K562 (cell line): Measurements from ENCODE around the gene GPD2. TPM values are rescaled to one million over a fixed set of nuclear protein-coding genes. Genes with fewer than 3 reads are reported as not detected.

ENCODE experiments used
- FOXA3 ChIP-seq, 2 experiments: fragments of 450-650 bp in 1 of 2; sonication (generic) in 1 of 2; formaldehyde crosslinking; IDR thresholded peaks in 1 of 2; conservative IDR thresholded peaks in 1 of 2; 2 replicates each; pipeline versions ENCODE4 v1.4.0 to v1.8.0; 2020 to 2022; ENCODE audit warnings: mild to moderate bottlenecking in 2 of 2, missing genetic modification reagents in 1 of 2
- GABPA ChIP-seq: fragments of 200-800 bp; sonication (Bioruptor generic); conservative IDR thresholded peaks from 2 replicates; pipeline ENCODE4 v1.6.1; 2016; ENCODE audit warnings: low read depth, missing genetic modification characterization, missing compliant biosample characterization
- GATA2 ChIP-seq: sonication (generic); formaldehyde crosslinking; IDR thresholded peaks from 2 replicates; pipeline ENCODE4 v1.4.0; 2020; ENCODE audit warnings: mild to moderate bottlenecking, missing genetic modification reagents
- MTA1 ChIP-seq: fragments of 450-650 bp; IDR thresholded peaks from 2 replicates; pipeline ENCODE4 v1.6.1; 2017; ENCODE audit warnings: borderline replicate concordance
- NFRKB ChIP-seq: fragments of 450-650 bp; IDR thresholded peaks from 2 replicates; pipeline ENCODE4 v1.6.1; 2016; ENCODE audit warnings: low read depth
- NONO ChIP-seq, 2 experiments: fragments of 200-400 bp in 1 of 2; fragments of 450-650 bp in 1 of 2; formaldehyde crosslinking in 1 of 2; IDR thresholded peaks; 2 replicates each; pipeline ENCODE4 v1.6.1; 2017; ENCODE audit warnings: low read depth in 2 of 2, mild to moderate bottlenecking in 2 of 2, moderate library complexity in 2 of 2, low read length in 1 of 2
- POLR3A ChIP-seq: IDR thresholded peaks from 2 replicates; pipeline ENCODE4 v1.6.1; 2011; ENCODE audit warnings: borderline replicate concordance, mild to moderate bottlenecking, moderate library complexity; ENCODE audit not compliant: insufficient read length, insufficient read depth; ENCODE audit errors: extremely low read depth
- YBX1 ChIP-seq: fragments of 450-650 bp; IDR thresholded peaks from 2 replicates; pipeline ENCODE4 v1.7.1; 2016; ENCODE audit warnings: mild to moderate bottlenecking
- YY1 ChIP-seq, 3 experiments: IDR thresholded peaks; 2 replicates each; pipeline ENCODE4 v1.6.1; 2011; ENCODE audit warnings: low read length in 2 of 3, mild to moderate bottlenecking in 2 of 3, moderate library complexity in 2 of 3, borderline replicate concordance in 1 of 3, control low read depth in 1 of 3, low read depth in 1 of 3; ENCODE audit not compliant: insufficient read depth in 3 of 3, insufficient replicate concordance in 2 of 3, control insufficient read depth in 1 of 3, insufficient read length in 1 of 3; ENCODE audit errors: extremely low read depth in 1 of 3
- ZNF212 ChIP-seq: fragments of 450-650 bp; formaldehyde crosslinking; IDR thresholded peaks from 2 replicates; pipeline ENCODE4 v1.4.0; 2020; ENCODE audit warnings: mild to moderate bottlenecking
- ZNF253 ChIP-seq: fragments of 250-450 bp; sonication (Bioruptor Pico); conservative IDR thresholded peaks from 2 replicates; pipeline ENCODE4 v1.6.1; 2021; ENCODE audit warnings: mild to moderate bottlenecking
- ZNF561 ChIP-seq: fragments of 450-650 bp; formaldehyde crosslinking; conservative IDR thresholded peaks from 2 replicates; pipeline ENCODE4 v1.4.0; 2020; ENCODE audit warnings: mild to moderate bottlenecking, moderate library complexity
- ZNF609 ChIP-seq: sonication (generic); formaldehyde crosslinking; IDR thresholded peaks from 2 replicates; pipeline ENCODE4 v1.8.1; 2023; ENCODE audit warnings: missing genetic modification reagents, mild to moderate bottlenecking, borderline replicate concordance
- ZNF79 ChIP-seq: fragments of 250-450 bp; sonication (Bioruptor Pico); IDR thresholded peaks from 2 replicates; pipeline ENCODE4 v1.4.0; 2020; ENCODE audit warnings: low read depth, mild to moderate bottlenecking, moderate library complexity
- polyA plus RNA-seq, 8 experiments: library from polyadenylated mRNA; depleted of rRNA in 4 of 8; stranded (reverse) in 5 of 8; unstranded in 3 of 8; fragments of >200 nt; fragmentation: Nextera tagmentation in 2 of 8; fragmentation: Illumina TruSeq in 1 of 8; extraction: Ambion mirVana in 2 of 8; extraction: Trizol in 1 of 8; gene quantifications; 2 replicates each; pipeline versions ENCODE4 v1.2.1 to v1.2.3, GENCODE V29; 2011 to 2014; ENCODE audit warnings: inconsistent platforms in 1 of 8, missing spikeins in 1 of 8
- total RNA-seq, 7 experiments: library from RNA; depleted of rRNA in 6 of 7; stranded (reverse); fragments of >200 nt in 6 of 7; fragmentation: Illumina TruSeq in 2 of 7; extraction: Trizol in 2 of 7; gene quantifications; 2 replicates each; pipeline versions ENCODE4 v1.2.1 to v1.2.3, GENCODE V29; 2011 to 2021; ENCODE audit warnings: low replicate concordance in 1 of 7
- TF ChIP-seq, protein P1 (sequence below): fragments of 450-650 bp; IDR thresholded peaks from 2 replicates; pipeline ENCODE4 v1.6.1; 2014; ENCODE audit warnings: low read depth, mild to moderate bottlenecking, moderate library complexity, borderline replicate concordance
- TF ChIP-seq, protein P2 (sequence below): fragments of 150-350 bp; conservative IDR thresholded peaks from 2 replicates; pipeline ENCODE4 v1.6.1; 2014; ENCODE audit warnings: low read length
- TF ChIP-seq, protein P3 (sequence below): fragments of 250-450 bp; sonication (Bioruptor Pico); IDR thresholded peaks from 2 replicates; pipeline ENCODE4 v1.4.0; 2020; ENCODE audit warnings: borderline replicate concordance

Gene GPD2
- total and polyA plus RNA-seq, 9 of the 15 experiments (the other 6 are each of a cell fraction or from before 2014, with no cell fraction given), result 5.2 to 39.2 (median 19.0) TPM

DNA sequence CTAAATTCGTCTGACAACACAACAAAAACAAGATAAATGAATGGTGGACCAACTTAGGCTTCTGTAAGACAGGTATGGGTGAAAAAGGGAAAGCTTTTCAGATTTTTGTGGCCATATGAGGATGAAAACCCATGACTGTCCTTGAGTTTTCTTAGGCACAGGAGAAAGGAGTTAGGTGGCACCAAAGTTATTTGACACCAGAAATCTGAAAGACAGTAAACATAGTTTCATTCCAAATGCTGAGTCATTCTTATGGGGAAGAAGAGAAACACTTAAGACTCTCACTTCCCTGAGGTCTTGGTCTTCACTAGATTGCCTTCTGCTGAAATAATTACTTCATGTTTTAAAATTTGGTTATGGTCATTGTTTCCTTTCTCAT lies 5.2 kb upstream of the GPD2 start (continued):
- TF ChIP-seq YY1 (IDR thresholded peaks at IDR 0.05; ENCODE audit: borderline replicate concordance in 1 of 3, control insufficient read depth in 1 of 3, extremely low read depth in 1 of 3, insufficient read depth in 3 of 3, insufficient read length in 1 of 3, insufficient replicate concordance in 2 of 3, low read depth in 1 of 3, low read length in 2 of 3) (no peak), ZNF609 (CRISPR knock-in tag) (no peak), ZNF79 (no peak), MTA1 (peak; percentile 37; the same call in 1 of the 2 replicates), GATA2 (CRISPR knock-in tag) (no peak), YBX1 (no peak), NFRKB (0 out of 2 replicates have a peak, but pooled peaks have one; percentile 57), FOXA3 (CRISPR knock-in tag; conservative IDR thresholded peaks at IDR 0.05 in 1 of 2, IDR thresholded peaks at IDR 0.05 in 1 of 2) (peak in 1 of 2 experiments; percentile 84; a peak in 2 of 4 replicates), GABPA (tag) (no peak), POLR3A (no peak), NONO (IDR thresholded peaks at IDR 0.05; ENCODE audit: low read depth in 2 of 2, low read length in 1 of 2) (no peak), ZNF212 (CRISPR knock-in tag) (no peak), ZNF561 (no peak), ZNF253 (CRISPR knock-in tag) (no peak)
- TF ChIP-seq, protein P1, sequence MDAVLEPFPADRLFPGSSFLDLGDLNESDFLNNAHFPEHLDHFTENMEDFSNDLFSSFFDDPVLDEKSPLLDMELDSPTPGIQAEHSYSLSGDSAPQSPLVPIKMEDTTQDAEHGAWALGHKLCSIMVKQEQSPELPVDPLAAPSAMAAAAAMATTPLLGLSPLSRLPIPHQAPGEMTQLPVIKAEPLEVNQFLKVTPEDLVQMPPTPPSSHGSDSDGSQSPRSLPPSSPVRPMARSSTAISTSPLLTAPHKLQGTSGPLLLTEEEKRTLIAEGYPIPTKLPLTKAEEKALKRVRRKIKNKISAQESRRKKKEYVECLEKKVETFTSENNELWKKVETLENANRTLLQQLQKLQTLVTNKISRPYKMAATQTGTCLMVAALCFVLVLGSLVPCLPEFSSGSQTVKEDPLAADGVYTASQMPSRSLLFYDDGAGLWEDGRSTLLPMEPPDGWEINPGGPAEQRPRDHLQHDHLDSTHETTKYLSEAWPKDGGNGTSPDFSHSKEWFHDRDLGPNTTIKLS, result no peak
- TF ChIP-seq, protein P2, sequence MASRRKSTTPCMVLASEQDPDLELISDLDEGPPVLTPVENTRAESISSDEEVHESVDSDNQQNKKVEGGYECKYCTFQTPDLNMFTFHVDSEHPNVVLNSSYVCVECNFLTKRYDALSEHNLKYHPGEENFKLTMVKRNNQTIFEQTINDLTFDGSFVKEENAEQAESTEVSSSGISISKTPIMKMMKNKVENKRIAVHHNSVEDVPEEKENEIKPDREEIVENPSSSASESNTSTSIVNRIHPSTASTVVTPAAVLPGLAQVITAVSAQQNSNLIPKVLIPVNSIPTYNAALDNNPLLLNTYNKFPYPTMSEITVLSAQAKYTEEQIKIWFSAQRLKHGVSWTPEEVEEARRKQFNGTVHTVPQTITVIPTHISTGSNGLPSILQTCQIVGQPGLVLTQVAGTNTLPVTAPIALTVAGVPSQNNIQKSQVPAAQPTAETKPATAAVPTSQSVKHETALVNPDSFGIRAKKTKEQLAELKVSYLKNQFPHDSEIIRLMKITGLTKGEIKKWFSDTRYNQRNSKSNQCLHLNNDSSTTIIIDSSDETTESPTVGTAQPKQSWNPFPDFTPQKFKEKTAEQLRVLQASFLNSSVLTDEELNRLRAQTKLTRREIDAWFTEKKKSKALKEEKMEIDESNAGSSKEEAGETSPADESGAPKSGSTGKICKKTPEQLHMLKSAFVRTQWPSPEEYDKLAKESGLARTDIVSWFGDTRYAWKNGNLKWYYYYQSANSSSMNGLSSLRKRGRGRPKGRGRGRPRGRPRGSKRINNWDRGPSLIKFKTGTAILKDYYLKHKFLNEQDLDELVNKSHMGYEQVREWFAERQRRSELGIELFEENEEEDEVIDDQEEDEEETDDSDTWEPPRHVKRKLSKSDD, result no peak
- TF ChIP-seq, protein P3, sequence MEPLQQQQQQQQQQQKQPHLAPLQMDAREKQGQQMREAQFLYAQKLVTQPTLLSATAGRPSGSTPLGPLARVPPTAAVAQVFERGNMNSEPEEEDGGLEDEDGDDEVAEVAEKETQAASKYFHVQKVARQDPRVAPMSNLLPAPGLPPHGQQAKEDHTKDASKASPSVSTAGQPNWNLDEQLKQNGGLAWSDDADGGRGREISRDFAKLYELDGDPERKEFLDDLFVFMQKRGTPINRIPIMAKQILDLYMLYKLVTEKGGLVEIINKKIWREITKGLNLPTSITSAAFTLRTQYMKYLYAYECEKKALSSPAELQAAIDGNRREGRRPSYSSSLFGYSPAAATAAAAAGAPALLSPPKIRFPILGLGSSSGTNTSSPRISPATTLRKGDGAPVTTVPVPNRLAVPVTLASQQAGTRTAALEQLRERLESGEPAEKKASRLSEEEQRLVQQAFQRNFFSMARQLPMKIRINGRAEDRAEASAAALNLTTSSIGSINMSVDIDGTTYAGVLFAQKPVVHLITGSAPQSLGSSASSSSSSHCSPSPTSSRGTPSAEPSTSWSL (CRISPR knock-in tag), result no peak
